GM12878 (cell line): Measurements from ENCODE around the gene PRKRA.

Source experiments
- CHD2 ChIP-seq: IDR thresholded peaks from 2 replicates; pipeline ENCODE4 v1.6.1; 2011; ENCODE audit warnings: low read depth, low read length, improper control_type of control experiment, borderline replicate concordance
- CTCF ChIP-seq, 3 experiments: IDR thresholded peaks in 2 of 3; conservative IDR thresholded peaks in 1 of 3; 2 replicates each; pipeline ENCODE4 v1.5.1; 2011; ENCODE audit warnings: low read depth in 3 of 3, low read length in 3 of 3, mild to moderate bottlenecking in 3 of 3, control low read depth in 2 of 3, moderate library complexity in 2 of 3, inconsistent platforms in 1 of 3, mixed read lengths in 1 of 3; ENCODE audit not compliant: control insufficient read depth in 2 of 3, insufficient read depth in 1 of 3; ENCODE audit errors: extremely low read depth in 1 of 3
- SRF ChIP-seq, 2 experiments: IDR thresholded peaks; 2 replicates each; pipeline ENCODE4 v1.6.1; 2011; ENCODE audit warnings: low read depth in 2 of 2, low read length in 2 of 2, mild to moderate bottlenecking in 1 of 2, moderate library complexity in 1 of 2

GRCh38 chr2:178477443-178478129 is 26.6 kb upstream of the PRKRA start:
- TF ChIP-seq CTCF (IDR thresholded peaks at IDR 0.05 in 2 of 3, conservative IDR thresholded peaks at IDR 0.05 in 1 of 3; ENCODE audit: control insufficient read depth in 2 of 3, extremely low read depth in 1 of 3, insufficient read depth in 1 of 3, low read depth in 3 of 3, low read length in 3 of 3) (no peak), CHD2 (no peak), SRF (IDR thresholded peaks at IDR 0.05; ENCODE audit: low read depth in 2 of 2, low read length in 2 of 2) (no peak)
